HEK293 (cell line): ENCODE results near the gene MOGAT3.

Source experiments
- BCL11A ChIP-seq: fragments of 450-650 bp; formaldehyde crosslinking; IDR thresholded peaks from 2 replicates; pipeline ENCODE4 v1.5.1; 2016; ENCODE audit warnings: low read depth, missing biosample characterization, missing genetic modification characterization
- CTCF ChIP-seq: fragments of 450-650 bp; formaldehyde crosslinking; IDR thresholded peaks from 2 replicates; pipeline ENCODE4 v1.5.1; 2016; ENCODE audit warnings: missing biosample characterization, missing genetic modification characterization
- GLIS2 ChIP-seq: fragments of 450-650 bp; formaldehyde crosslinking; IDR thresholded peaks from 2 replicates; pipeline ENCODE4 v1.5.1; 2016; ENCODE audit warnings: missing biosample characterization, missing genetic modification characterization
- KLF8 ChIP-seq: fragments of 450-650 bp; formaldehyde crosslinking; IDR thresholded peaks from 2 replicates; pipeline ENCODE4 v1.5.1; 2016; ENCODE audit warnings: missing biosample characterization, missing genetic modification characterization
- PATZ1 ChIP-seq: fragments of 450-650 bp; formaldehyde crosslinking; IDR thresholded peaks from 2 replicates; pipeline ENCODE4 v1.5.1; 2016; ENCODE audit warnings: missing biosample characterization, missing genetic modification characterization
- PRDM1 ChIP-seq: fragments of 450-650 bp; formaldehyde crosslinking; IDR thresholded peaks from 2 replicates; pipeline ENCODE4; 2016; ENCODE audit warnings: missing biosample characterization, missing genetic modification characterization
- PRDM2 ChIP-seq: fragments of 450-650 bp; formaldehyde crosslinking; IDR thresholded peaks from 2 replicates; pipeline ENCODE4 v1.5.1; 2016; ENCODE audit warnings: missing biosample characterization, missing genetic modification characterization, borderline replicate concordance
- RBAK ChIP-seq: fragments of 450-650 bp; formaldehyde crosslinking; IDR thresholded peaks from 2 replicates; pipeline ENCODE4 v1.5.1; 2016; ENCODE audit warnings: missing biosample characterization, missing genetic modification characterization
- SALL2 ChIP-seq: fragments of 450-650 bp; formaldehyde crosslinking; IDR thresholded peaks from 2 replicates; pipeline ENCODE4 v1.5.0; 2017; ENCODE audit warnings: missing biosample characterization, mild to moderate bottlenecking, missing genetic modification characterization, borderline replicate concordance
- ZBTB10 ChIP-seq: fragments of 450-650 bp; formaldehyde crosslinking; IDR thresholded peaks from 2 replicates; pipeline ENCODE4 v1.5.1; 2016; ENCODE audit warnings: missing biosample characterization, missing genetic modification characterization
- ZBTB20 ChIP-seq: fragments of 450-650 bp; formaldehyde crosslinking; IDR thresholded peaks from 2 replicates; pipeline ENCODE4 v1.5.1; 2016; ENCODE audit warnings: missing biosample characterization, missing genetic modification characterization
- ZBTB44 ChIP-seq: fragments of 450-650 bp; IDR thresholded peaks from 2 replicates; pipeline ENCODE4 v1.5.1; 2018; ENCODE audit warnings: missing biosample characterization, mild to moderate bottlenecking, missing genetic modification characterization
- ZBTB48 ChIP-seq: fragments of 450-650 bp; formaldehyde crosslinking; IDR thresholded peaks from 2 replicates; pipeline ENCODE4 v1.5.1; 2016; ENCODE audit warnings: missing biosample characterization, missing genetic modification characterization
- ZBTB49 ChIP-seq: fragments of 450-650 bp; formaldehyde crosslinking; IDR thresholded peaks from 2 replicates; pipeline ENCODE4 v1.5.1; 2016; ENCODE audit warnings: missing biosample characterization, missing genetic modification characterization, low read depth
- ZFHX2 ChIP-seq: fragments of 450-650 bp; formaldehyde crosslinking; conservative IDR thresholded peaks from 2 replicates; pipeline ENCODE4 v1.5.1; 2016; ENCODE audit warnings: missing biosample characterization, missing genetic modification characterization
- ZNF157 ChIP-seq: fragments of 450-650 bp; formaldehyde crosslinking; IDR thresholded peaks from 2 replicates; pipeline ENCODE4 v1.5.1; 2016; ENCODE audit warnings: missing biosample characterization, missing genetic modification characterization
- ZNF211 ChIP-seq: fragments of 450-650 bp; formaldehyde crosslinking; IDR thresholded peaks from 2 replicates; pipeline ENCODE4 v1.5.1; 2016; ENCODE audit warnings: low read depth, missing biosample characterization, missing genetic modification characterization
- ZNF24 ChIP-seq: fragments of 450-650 bp; formaldehyde crosslinking; IDR thresholded peaks from 2 replicates; pipeline ENCODE4 v1.5.1; 2016; ENCODE audit warnings: missing biosample characterization, missing genetic modification characterization
- ZNF248 ChIP-seq: fragments of 450-650 bp; formaldehyde crosslinking; IDR thresholded peaks from 2 replicates; pipeline ENCODE4 v1.5.1; 2017; ENCODE audit warnings: missing biosample characterization, missing genetic modification characterization
- ZNF341 ChIP-seq: fragments of 450-650 bp; formaldehyde crosslinking; IDR thresholded peaks from 2 replicates; pipeline ENCODE4; 2016; ENCODE audit warnings: low read depth, missing biosample characterization, missing genetic modification characterization
- ZNF416 ChIP-seq: fragments of 450-650 bp; formaldehyde crosslinking; IDR thresholded peaks from 2 replicates; pipeline ENCODE4 v1.5.1; 2016; ENCODE audit warnings: missing biosample characterization, missing genetic modification characterization
- ZNF548 ChIP-seq: fragments of 450-650 bp; formaldehyde crosslinking; IDR thresholded peaks from 2 replicates; pipeline ENCODE4 v1.5.1; 2016; ENCODE audit warnings: missing biosample characterization, missing genetic modification characterization

Gene MOGAT3

GRCh38 chr7:101163279-101164070 is 37.4 kb downstream of the MOGAT3 start (continued):
- TF ChIP-seq ZBTB48 (tag by site-specific recombination) (peak; percentile 41; the same call in 1 of the 2 replicates), ZFHX2 (tag by site-specific recombination) (peak; percentile 100), PRDM2 (tag by site-specific recombination) (no peak), BCL11A (tag by site-specific recombination) (0 out of 2 replicates have a peak, but pooled peaks have one; percentile 23), ZNF248 (no peak), ZBTB44 (tag by site-specific recombination) (no peak), KLF8 (tag by site-specific recombination) (peak; percentile 93), ZNF416 (tag by site-specific recombination) (no peak), RBAK (no peak), ZNF211 (tag by site-specific recombination) (no peak), PATZ1 (tag by site-specific recombination) (peak; percentile 85), ZNF341 (tag by site-specific recombination) (no peak; the same call in none of the 2 replicates), SALL2 (tag by site-specific recombination) (no peak), PRDM1 (no peak), GLIS2 (peak; percentile 85), CTCF (tag by site-specific recombination) (no peak), ZBTB49 (tag by site-specific recombination) (no peak), ZBTB20 (tag by site-specific recombination) (peak; percentile 57; the same call in 1 of the 2 replicates), ZNF157 (tag by site-specific recombination) (no peak), ZBTB10 (tag by site-specific recombination) (0 out of 2 replicates have a peak, but pooled peaks have one; percentile 23), ZNF548 (no peak), ZNF24 (tag by site-specific recombination) (peak; percentile 26)
